Activated naive CD4-positive, alpha-beta T cell treated with anti-CD3 and anti-CD28 coated beads for 36 hours (primary cell): ENCODE measurements around the gene NR1D1. TPM values are rescaled to one million over a fixed set of nuclear protein-coding genes. Genes with fewer than 3 reads are reported as not detected.

Source experiments
- CTCF ChIA-PET: fragments of 350-600 bp; sonication (Branson Sonifier 250); formaldehyde crosslinking; loops from one replicate; lab custom pipeline; 2021; ENCODE audit warnings: antibody characterized with exemption; lab: Charles Lee
- DNase-seq: peaks from one replicate; pipeline ENCODE4 v3.0.0-alpha.2; 2020
- H3K27ac Mint-ChIP-seq: one replicate; pipeline ENCODE4 v1.8.0; 2021; ENCODE audit warnings: mild to moderate bottlenecking, mixed read lengths
- H3K27me3 Mint-ChIP-seq: one replicate; pipeline ENCODE4 v1.8.0; 2021; ENCODE audit warnings: low read depth, mixed read lengths
- H3K36me3 Mint-ChIP-seq: one replicate; pipeline ENCODE4 v1.8.0; 2021; ENCODE audit warnings: low read depth, mixed read lengths
- H3K4me1 Mint-ChIP-seq: one replicate; pipeline ENCODE4 v1.8.0; 2021; ENCODE audit warnings: low read depth, mixed read lengths
- H3K4me3 Mint-ChIP-seq: one replicate; pipeline ENCODE4 v1.8.0; 2021; ENCODE audit warnings: mild to moderate bottlenecking, moderate library complexity, mixed read lengths
- H3K9me3 Mint-ChIP-seq: one replicate; pipeline ENCODE4 v1.8.0; 2021; ENCODE audit warnings: mixed read lengths
- intact Hi-C: fragments of 100-400 bp; cut with micrococcal nuclease; formaldehyde crosslinking; loops from one replicate; pipeline ENCODE4 v1.15.1; 2023
- total RNA-seq, 2 experiments: library from RNA; stranded (reverse); gene quantifications; one replicate each; pipeline ENCODE4 v1.2.3, GENCODE V29; 2021

NR1D1 gene
- total RNA-seq, 2 experiments from 2014 or later = 9.0 to 9.1 TPM

DNA sequence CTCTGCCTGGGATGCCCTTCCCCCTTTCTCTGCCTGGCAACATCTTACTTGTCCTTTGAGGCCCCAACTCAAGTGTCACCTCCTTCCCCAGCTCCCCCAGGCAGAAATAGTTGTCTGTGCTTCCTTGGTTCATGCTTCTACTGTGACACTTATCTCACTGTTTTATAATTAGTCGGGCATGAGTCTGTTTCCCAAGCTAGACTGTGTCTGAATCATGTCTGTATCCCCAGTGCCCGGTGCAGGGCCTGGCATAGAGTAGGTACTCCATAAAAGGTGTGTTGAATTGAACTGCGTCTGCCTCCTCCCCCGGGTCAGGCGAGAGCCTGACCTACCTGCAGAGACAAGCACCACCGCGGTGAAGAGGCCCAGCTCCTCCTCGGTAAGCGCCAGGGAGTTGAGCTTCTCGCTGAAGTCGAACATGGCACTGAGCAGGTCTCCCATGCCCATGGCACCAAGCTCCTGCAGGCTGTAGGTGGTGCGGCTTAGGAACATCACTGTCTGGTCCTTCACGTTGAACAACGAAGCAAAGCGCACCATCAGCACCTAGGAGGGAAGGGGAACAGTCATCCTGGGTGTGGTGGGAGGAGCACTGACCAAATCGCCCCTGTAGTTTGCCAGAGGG is 6.7 kb downstream of the NR1D1 start:
- Mint-ChIP-seq H3K27ac (peak overlapping the region; percentile 34), H3K27me3 (no peaks in the 10 kb centered on the region), H3K4me3 (no peak overlapping the region), H3K4me1 (peaks cover 44% of the 10 kb centered on the region), H3K9me3 (no peaks in the 10 kb centered on the region), H3K36me3 (peaks cover 46% of the 10 kb centered on the region)
- CTCF ChIA-PET = interaction anchor here (1.2 to 2.0 kb wide), 2 partner anchors 18 to 24 kb away, joined by 3 to 7 read pairs; no protein-coding TSS in a partner anchor
- intact Hi-C loops = no loop called here
- no peak for DNase-seq

DNA sequence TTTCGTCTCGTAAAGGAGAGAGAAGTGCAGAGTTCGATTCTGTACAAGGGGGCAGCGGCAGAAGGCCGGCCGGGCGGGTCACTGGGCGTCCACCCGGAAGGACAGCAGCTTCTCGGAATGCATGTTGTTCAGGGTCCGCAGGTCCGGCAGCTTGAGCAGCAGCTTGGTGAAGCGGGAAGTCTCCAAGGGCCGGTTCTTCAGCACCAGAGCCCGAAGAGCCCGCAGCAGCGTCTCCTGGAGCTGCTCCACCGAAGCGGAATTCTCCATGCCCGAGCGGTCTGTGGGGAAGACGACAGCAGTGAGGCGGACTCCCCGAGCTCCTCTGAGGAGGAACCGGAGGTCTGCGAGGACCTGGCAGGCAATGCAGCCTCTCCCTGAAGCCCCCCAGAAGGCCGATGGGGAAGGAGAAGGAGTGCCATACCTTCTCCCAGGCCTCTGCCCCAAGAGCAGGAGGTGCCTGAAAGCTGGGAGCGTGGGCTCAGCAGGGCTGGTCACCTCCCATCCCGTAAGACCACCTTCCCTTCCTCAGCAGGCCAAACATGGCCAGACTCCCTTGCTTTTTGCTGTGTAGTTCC is 7.3 kb downstream of the NR1D1 start:
- Mint-ChIP-seq H3K27ac (no peak overlapping the region), H3K36me3 (peaks cover 41% of the 10 kb centered on the region)

DNA sequence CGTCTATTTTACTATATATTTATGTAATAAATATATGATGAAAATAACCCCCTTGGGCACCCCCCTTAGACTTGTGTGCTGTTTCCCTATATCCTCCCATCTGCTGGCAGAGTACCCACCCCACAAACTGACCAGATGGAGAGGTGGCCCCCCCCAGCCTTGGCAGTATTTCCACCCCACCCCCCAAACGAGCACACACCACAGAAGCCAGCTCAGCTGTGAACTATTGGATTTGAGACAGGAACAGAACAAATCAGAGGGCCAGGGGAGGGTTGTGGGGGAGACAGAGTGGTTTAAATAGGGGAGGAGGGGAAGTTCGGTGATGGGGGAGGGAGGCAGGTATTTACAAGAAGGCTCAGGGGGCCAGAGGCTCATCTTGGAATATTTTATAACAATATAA is 7.8 kb downstream of the NR1D1 start:
- H3K27ac Mint-ChIP-seq = no peak overlapping the region
- no peaks in the 10 kb centered on the region for H3K9me3 Mint-ChIP-seq
- intact Hi-C loops = no loop called here

More for the DNA sequence above, 7.3 kb downstream of the NR1D1 start:
- Mint-ChIP-seq H3K9me3 (no peaks in the 10 kb centered on the region), H3K4me3 (no peak overlapping the region), H3K27me3 (no peaks in the 10 kb centered on the region), H3K4me1 (peaks cover 38% of the 10 kb centered on the region)
- CTCF ChIA-PET = interaction anchor here (1.2 to 2.0 kb wide), 2 partner anchors 17 to 24 kb away, joined by 3 to 7 read pairs; no protein-coding TSS in a partner anchor
- no peak for DNase-seq
- intact Hi-C loops = no loop called here

DNA sequence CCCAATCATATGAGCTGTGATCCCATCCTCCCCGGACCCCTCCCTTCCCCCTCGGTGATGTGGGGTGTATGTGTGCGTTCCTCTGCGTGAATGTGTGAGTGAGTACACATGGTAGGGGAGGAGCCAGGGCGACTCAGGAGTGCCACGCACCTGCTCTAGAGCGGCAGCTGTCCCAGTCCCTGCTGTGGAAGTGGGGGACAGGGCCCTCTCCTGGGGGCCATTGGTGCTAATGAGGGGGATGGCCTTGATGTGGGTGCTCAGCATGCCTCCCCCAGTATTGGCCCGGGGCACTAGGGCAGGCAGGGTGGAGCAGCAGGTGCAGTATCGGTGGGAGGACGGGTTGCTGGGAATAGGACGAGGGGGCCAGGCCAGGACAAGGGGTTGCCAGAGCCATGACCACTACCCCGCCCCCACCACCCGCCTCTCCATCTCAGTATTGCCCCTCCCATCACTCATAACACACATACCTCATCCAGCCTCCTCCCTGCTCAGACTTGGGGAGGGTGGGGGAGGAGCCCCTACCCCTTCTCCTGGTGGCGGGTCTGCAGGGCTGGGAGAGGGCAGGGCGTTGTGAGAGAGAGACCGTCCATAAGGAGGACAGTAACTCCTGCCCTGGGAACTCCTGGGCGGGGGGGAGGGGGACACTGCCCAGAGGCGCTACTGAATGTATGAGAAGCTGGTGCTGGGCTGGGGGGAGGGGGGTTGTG is 8.5 kb downstream of the NR1D1 start:
- intact Hi-C loops = no loop called here
- H3K27ac Mint-ChIP-seq = peak overlapping the region; percentile 33
- no peaks in the 10 kb centered on the region for H3K9me3 Mint-ChIP-seq
- H3K27me3 Mint-ChIP-seq = no peaks in the 10 kb centered on the region
- CTCF ChIA-PET = no interaction called here
- H3K4me1 Mint-ChIP-seq = peaks cover 25% of the 10 kb centered on the region
- H3K4me3 Mint-ChIP-seq = no peak overlapping the region
- peaks cover 36% of the 10 kb centered on the region for H3K36me3 Mint-ChIP-seq
- DNase-seq = no peak

More for the DNA sequence above, 7.8 kb downstream of the NR1D1 start:
- DNase-seq = no peak
- Mint-ChIP-seq H3K36me3 (peaks cover 39% of the 10 kb centered on the region), H3K4me3 (no peak overlapping the region), H3K4me1 (peaks cover 33% of the 10 kb centered on the region), H3K27me3 (no peaks in the 10 kb centered on the region)
- CTCF ChIA-PET = interaction anchor here (1.2 kb wide), 1 partner anchor 23 kb away, joined by 3 read pairs; no protein-coding TSS in a partner anchor

DNA sequence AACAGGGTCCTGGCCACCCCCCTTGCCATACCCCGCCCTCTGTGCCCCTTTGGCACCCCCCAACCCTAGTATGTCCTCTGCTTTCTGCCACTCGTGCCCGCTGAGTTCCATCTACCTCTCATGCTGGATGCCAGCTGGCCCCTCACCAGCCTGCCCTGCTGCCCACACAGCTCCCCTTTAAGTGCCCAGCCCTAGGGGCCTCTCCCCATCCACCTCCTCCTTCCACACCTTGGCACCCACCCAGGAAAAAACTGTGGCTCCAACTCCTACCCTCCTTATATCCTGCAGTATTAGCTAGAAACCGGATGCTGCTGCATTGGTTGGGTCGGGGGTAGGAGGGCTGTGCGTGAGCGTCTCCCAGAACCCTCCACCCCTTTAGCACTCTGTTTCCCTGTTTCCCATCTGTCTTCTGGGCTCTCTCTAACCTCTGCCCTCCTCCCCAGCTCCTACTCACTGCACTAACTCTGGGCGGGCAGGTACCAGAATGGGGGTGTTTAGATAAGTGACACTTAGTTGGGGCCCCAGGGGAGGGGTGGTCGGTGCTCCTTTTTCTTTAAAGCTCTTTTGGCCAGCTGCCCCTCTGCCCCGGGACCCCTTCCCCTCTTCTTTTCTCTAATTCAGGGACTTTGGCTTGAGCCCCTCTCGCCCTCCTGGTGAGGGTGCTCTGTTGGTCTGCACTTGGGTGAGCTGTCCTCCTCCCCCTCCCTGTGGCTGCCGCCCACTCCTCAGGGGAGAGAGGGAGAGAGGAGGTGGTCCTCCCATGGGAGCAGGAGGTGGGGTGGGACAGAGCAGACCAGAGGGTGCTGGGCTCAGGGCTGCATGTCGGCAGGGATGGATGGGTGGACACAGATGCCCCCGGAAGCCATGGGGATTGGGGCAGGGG is 9.9 kb downstream of the NR1D1 start:
- no peak for DNase-seq
- peaks cover 12% of the 10 kb centered on the region for H3K4me1 Mint-ChIP-seq
- CTCF ChIA-PET = interaction anchor here (0.5 to 2.0 kb wide), 4 partner anchors 15 to 809 kb away, joined by 3 to 10 read pairs (median 5); no protein-coding TSS in a partner anchor
- H3K4me3 Mint-ChIP-seq = no peak overlapping the region
- H3K9me3 Mint-ChIP-seq = no peaks in the 10 kb centered on the region
- peaks cover 26% of the 10 kb centered on the region for H3K36me3 Mint-ChIP-seq
- no peak overlapping the region for H3K27ac Mint-ChIP-seq
- H3K27me3 Mint-ChIP-seq = no peaks in the 10 kb centered on the region
- intact Hi-C loops = no loop called here

DNA sequence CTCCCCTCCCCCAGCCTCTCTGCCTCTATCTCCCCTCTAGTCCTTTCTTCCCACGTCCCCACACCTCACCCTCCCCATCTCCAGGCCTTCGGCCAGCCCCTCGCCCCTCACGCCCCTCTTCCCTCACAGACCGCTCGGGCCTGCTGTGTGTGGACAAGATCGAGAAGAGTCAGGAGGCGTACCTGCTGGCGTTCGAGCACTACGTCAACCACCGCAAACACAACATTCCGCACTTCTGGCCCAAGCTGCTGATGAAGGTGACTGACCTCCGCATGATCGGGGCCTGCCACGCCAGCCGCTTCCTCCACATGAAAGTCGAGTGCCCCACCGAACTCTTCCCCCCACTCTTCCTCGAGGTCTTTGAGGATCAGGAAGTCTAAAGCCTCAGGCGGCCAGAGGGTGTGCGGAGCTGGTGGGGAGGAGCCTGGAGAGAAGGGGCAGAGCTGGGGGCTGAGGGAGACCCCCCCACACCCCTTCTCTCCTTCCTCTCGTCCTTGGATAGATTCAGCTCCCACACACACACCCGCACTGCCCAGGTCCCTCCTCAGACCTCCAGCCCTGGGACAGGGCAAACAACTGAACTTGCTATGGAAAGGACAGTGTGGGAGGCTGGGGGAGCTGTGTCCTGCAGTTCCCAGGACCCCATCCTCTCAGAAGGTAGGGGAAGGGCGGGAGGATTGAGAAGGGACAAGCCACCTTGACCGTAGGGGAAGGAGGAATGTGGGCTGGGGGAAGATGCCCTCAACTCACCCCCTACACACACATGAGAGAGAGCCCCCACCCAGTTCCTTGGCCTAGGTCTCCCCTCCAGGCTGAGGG is 11.1 kb downstream of the NR1D1 start:
- no peak overlapping the region for H3K4me3 Mint-ChIP-seq
- DNase-seq = no peak
- H3K27ac Mint-ChIP-seq = no peak overlapping the region
- H3K27me3 Mint-ChIP-seq = no peaks in the 10 kb centered on the region
- CTCF ChIA-PET = interaction anchor here (0.7 to 2.0 kb wide), 3 partner anchors 14 to 62 kb away, joined by 3 to 10 read pairs (median 4); no protein-coding TSS in a partner anchor
- H3K9me3 Mint-ChIP-seq = no peaks in the 10 kb centered on the region
- H3K36me3 Mint-ChIP-seq = peaks cover 22% of the 10 kb centered on the region
- intact Hi-C loops = no loop called here
- peaks cover 4% of the 10 kb centered on the region for H3K4me1 Mint-ChIP-seq

DNA sequence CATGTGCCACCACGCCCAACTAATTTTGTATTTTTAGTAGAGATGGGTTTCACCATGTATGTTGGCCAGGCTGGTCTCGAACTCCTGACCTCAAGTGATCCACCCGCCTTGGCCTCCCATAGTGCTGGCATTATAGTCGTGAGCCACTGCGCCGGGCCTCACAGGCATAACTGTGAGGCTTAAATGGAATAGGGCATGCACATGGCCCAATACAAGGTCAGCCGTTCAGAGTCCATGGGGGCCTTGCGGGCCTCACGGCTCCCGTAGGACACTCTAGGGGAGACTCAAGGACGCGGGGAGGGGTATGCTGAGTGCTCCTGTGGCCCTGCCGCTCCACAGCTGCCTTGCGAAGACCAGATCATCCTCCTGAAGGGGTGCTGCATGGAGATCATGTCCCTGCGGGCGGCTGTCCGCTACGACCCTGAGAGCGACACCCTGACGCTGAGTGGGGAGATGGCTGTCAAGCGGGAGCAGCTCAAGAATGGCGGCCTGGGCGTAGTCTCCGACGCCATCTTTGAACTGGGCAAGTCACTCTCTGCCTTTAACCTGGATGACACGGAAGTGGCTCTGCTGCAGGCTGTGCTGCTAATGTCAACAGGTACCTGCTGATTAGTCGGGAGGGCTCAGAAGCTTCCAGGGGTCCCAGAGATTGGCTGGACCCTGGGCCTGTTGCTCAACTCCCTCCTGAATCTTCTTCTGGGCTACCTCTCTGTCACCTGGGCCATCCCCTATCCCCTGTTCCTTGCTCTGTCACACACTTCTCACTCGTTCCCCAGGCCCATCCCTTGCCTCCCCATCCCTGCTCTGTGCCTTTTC is 12.3 kb downstream of the NR1D1 start:
- intact Hi-C loops = loop anchor here (2.0 kb wide), 1 partner anchor 25 kb away; the partner anchor contains the start of gene THRA
- Mint-ChIP-seq H3K4me1 (no peaks in the 10 kb centered on the region), H3K9me3 (no peaks in the 10 kb centered on the region), H3K27me3 (no peaks in the 10 kb centered on the region), H3K4me3 (no peak overlapping the region), H3K27ac (no peak overlapping the region), H3K36me3 (peaks cover 14% of the 10 kb centered on the region)
- CTCF ChIA-PET = interaction anchor here (0.7 kb wide), 1 partner anchor 114 kb away, joined by 3 read pairs; no protein-coding TSS in a partner anchor
- DNase-seq = no peak

DNA sequence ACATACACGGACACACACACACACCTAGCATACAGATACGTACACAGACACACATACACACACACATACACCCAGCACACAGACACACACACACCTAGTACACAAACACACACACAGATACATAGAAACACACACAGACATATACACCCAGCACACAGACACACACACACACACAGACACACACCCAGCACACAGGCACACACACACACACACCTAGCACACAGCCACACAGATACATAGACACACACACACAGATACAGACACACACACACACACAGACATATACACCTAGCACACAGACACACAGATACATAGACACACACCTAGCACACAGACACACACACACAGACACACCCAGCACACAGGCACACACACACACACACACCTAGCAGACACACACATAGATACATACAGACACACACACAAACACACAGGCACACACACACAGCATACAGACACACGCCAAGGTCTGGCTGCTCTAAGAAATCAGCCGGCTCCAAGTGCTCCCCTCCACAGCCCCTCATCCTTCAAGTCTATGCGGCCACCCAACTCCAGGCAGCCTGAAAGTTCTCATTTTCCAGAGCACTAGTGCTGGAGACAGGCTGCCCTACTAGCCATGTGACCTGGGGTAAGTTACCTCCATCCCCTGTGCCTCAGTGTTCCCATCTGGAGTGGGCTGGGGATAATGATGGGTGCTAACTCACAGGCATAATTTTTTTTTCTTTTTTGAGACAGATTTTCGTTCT is 13.2 kb downstream of the NR1D1 start:
- peaks cover 14% of the 10 kb centered on the region for H3K36me3 Mint-ChIP-seq

DNA sequence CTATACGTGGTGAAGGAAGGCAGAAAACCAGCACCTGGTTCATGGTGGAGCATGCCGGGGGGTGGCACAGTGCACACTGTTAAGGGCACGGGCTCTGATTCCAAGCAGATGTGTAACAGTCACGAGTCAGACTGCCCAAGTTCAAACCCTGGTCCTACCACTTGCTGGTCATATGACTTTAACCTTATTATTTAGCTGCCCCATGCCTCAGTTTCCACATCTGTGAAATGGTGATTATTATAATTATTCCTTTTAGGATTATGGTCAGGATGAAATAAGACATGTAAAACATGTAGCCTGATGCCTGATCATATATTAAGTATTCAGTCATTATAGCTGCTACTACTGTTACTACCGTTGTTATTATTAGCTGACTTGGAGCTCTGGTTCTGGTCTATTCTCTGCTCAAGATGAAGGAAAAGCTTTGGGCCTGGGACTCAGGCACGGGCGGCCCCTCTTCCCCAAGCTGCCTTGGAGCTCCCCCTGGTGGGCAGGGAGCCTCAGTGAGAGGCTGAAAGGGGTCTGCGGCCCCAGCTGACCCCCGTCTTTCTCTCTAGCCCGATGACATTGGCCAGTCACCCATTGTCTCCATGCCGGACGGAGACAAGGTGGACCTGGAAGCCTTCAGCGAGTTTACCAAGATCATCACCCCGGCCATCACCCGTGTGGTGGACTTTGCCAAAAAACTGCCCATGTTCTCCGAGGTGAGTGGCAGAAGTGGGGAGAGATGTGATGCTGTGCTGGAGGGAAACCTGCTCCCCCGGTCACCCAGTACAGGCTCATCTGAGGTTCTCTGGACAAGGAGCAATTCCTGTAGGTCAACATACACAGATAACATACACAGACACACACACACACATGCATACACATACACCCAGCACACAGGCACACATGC is 14.0 kb downstream of the NR1D1 start:
- Mint-ChIP-seq H3K4me3 (no peak overlapping the region), H3K4me1 (no peaks in the 10 kb centered on the region), H3K9me3 (no peaks in the 10 kb centered on the region), H3K36me3 (peaks cover 14% of the 10 kb centered on the region), H3K27ac (no peak overlapping the region), H3K27me3 (no peaks in the 10 kb centered on the region)
- peak; percentile 67 for DNase-seq
- CTCF ChIA-PET = interaction anchor here (0.7 to 3.6 kb wide), 30 partner anchors 8 to 164 kb away, joined by 3 to 52 read pairs (median 4); partner anchors contain the start of genes CSF3 and MED24
- intact Hi-C loops = loop anchor here (1.0 to 2.0 kb wide), 2 partner anchors 24 to 73 kb away; partner anchors contain the start of gene THRA

More for the DNA sequence above, 13.2 kb downstream of the NR1D1 start:
- DNase-seq = no peak
- CTCF ChIA-PET = interaction anchor here (0.7 to 3.6 kb wide), 16 partner anchors 8 to 115 kb away, joined by 3 to 52 read pairs (median 4); partner anchors contain the start of gene CSF3
- Mint-ChIP-seq H3K9me3 (no peaks in the 10 kb centered on the region), H3K4me1 (no peaks in the 10 kb centered on the region), H3K27me3 (no peaks in the 10 kb centered on the region), H3K4me3 (no peak overlapping the region), H3K27ac (peak overlapping the region; percentile 0)
- intact Hi-C loops = loop anchor here (2.0 kb wide), 1 partner anchor 24 kb away; the partner anchor contains the start of gene THRA
